Liver (tissue), 3 donors: ENCODE data around the gene MUSK.

Source experiments
- ATF3 ChIP-seq: IDR thresholded peaks from 2 replicates; pipeline ENCODE4 v1.6.1; 2016; ENCODE audit warnings: antibody characterized with exemption
- JUND ChIP-seq, 2 donors: IDR thresholded peaks; 2 replicates each; pipeline ENCODE4 v1.6.1; 2016; ENCODE audit warnings: antibody characterized with exemption in 2 of 2
- RAD21 ChIP-seq, 2 donors: IDR thresholded peaks; 2 replicates each; pipeline ENCODE4 v1.6.1; 2016; ENCODE audit warnings: antibody characterized with exemption in 2 of 2, mild to moderate bottlenecking in 2 of 2
- TF ChIP-seq, protein P1 (sequence below): fragments of 150-350 bp; IDR thresholded peaks from 2 replicates; pipeline ENCODE4 v1.5.1; 2017; ENCODE audit warnings: improper control_type of control experiment, low read depth, low read length; ENCODE audit not compliant: missing input control
- TF ChIP-seq, protein P2 (sequence below): IDR thresholded peaks from 2 replicates; pipeline ENCODE4 v1.6.1; 2016; ENCODE audit warnings: antibody characterized with exemption
- donor health status: healthy.
- donor health status: healthy.

DNA sequence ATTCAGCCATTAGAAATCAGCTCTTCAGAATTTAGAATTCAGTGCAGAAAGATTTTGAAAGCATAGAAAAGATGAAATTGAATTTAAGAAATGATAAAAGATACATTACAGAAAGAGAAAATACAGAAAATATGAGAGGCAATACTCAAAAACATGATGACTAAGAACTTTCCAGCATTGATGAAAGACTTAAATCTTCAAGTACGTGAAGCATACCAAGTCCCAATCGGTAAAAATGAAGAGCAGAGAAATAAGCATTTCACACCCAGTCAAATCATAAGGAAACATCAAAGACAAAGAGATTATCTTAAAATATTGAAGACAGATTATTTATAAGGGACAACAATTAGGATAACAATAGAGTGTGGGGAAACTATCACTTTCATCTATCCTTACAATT, 35.1 kb downstream of the MUSK start:
- TF ChIP-seq, protein P1, sequence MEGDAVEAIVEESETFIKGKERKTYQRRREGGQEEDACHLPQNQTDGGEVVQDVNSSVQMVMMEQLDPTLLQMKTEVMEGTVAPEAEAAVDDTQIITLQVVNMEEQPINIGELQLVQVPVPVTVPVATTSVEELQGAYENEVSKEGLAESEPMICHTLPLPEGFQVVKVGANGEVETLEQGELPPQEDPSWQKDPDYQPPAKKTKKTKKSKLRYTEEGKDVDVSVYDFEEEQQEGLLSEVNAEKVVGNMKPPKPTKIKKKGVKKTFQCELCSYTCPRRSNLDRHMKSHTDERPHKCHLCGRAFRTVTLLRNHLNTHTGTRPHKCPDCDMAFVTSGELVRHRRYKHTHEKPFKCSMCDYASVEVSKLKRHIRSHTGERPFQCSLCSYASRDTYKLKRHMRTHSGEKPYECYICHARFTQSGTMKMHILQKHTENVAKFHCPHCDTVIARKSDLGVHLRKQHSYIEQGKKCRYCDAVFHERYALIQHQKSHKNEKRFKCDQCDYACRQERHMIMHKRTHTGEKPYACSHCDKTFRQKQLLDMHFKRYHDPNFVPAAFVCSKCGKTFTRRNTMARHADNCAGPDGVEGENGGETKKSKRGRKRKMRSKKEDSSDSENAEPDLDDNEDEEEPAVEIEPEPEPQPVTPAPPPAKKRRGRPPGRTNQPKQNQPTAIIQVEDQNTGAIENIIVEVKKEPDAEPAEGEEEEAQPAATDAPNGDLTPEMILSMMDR: no peak
- no peak for TF ChIP-seq RAD21 (IDR thresholded peaks at IDR 0.05)
- no peak for TF ChIP-seq JUND (IDR thresholded peaks at IDR 0.05)
- TF ChIP-seq, protein P2, sequence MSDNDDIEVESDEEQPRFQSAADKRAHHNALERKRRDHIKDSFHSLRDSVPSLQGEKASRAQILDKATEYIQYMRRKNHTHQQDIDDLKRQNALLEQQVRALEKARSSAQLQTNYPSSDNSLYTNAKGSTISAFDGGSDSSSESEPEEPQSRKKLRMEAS: no peak
- TF ChIP-seq ATF3: no peak
